ENCODE results near the gene CYB561A3. TPM values are rescaled to one million over a fixed set of nuclear protein-coding genes. Genes with fewer than 3 reads are reported as not detected.

Gene CYB561A3, protein sequence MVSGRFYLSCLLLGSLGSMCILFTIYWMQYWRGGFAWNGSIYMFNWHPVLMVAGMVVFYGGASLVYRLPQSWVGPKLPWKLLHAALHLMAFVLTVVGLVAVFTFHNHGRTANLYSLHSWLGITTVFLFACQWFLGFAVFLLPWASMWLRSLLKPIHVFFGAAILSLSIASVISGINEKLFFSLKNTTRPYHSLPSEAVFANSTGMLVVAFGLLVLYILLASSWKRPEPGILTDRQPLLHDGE
- total RNA-seq = 12.7 TPM

DNA sequence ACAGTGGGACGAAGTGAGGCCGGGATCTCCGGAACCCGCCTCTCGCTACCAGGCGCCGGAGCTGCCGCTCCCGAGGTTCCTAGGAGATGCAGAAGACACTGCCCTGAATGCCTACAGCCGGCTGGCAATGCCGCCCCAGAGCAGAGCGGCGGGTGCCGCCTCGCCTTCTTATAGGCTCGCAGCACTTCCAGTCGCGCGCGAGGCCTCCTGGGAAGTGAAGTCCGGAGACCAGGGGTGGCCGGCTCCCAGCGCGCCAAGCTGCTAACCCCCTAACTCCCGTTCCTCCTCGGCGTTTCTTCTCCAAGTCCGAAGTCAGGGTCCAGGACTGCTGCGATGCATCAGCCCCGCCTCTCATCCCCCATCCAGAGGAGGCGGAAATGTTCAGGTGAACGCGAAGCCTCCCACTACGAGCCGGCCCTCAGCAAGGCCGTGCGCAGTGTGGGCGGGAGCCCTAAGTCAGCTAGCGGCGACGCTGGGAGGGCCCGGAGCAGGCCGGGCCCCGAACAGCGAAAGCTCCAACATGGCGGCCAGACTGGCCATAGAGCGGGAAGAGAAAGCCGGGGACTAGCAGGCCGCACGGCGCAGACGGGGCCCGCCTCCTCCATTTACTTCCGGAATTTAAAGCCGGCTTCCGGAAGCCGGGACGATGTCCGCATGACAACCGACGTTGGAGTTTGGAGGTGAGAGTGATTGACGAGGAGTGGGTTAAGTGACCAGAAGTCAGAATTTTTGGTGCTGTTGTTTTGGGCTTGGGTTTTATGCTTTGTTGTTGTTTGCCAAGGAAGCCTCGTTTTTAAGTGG is at the start of gene CYB561A3, which contains the start of gene TMEM138:
Gene CYB561A3 (minus strand): TSS at position 142 of the 801 bp plus-strand sequence. CDS start 5,169 bp downstream, outside the sequence.
Gene TMEM138 (plus strand): TSS at position 634 of the 801 bp plus-strand sequence. CDS start 2,017 bp downstream, outside the sequence.

DNA sequence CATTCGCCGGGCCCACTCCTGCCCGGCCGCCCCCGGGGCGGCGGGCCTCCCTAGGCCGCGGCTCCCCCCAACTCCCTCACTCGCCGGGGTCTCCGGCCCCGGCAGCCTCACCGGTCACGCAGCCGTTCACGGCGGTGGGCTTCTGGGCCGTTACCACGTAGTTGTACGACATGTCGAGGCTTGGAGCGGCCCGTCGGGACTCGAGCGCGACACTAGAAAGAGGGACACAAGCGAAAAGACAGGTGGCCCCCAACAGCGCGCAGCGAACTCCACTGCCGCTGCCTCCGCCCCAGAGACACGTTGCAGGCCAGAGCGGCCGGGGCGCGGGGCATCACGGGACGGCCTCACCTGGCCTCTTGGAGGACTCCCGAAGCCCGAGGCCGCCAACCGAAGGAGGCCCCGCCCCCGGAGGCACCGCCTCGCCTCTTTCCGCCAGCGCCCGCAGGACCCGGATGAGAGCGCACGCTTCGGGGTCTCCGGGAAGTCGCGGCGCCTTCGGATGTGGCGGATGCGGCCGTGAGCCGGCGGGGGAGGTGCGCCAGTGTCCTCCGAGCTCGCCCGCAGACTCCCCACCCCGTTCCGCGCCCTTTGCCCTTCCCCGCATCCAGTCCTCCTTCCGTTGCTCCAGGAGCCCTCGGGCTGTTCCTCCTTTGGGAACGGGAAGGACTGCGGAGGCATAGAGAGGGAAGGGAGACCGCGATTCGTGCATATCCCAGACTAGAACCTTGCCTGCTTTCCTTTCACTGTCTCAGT is 28.7 kb downstream of the CYB561A3 start, which contains the start of the genes DDB1 and TKFC:
Gene DDB1 (minus strand): TSS at position 309 of the 753 bp plus-strand sequence. CDS start 137 bp downstream, at position 172.
Gene TKFC (plus strand): TSS at position 432 of the 753 bp plus-strand sequence. CDS start 1,501 bp downstream, outside the sequence.

Other genes with a start within 250 kb of the CYB561A3 start
- gene VPS37C, start 200.5 kb downstream of the CYB561A3 start, total RNA-seq = 6.2 TPM
- gene PGA3, start 158.4 kb downstream of the CYB561A3 start, total RNA-seq = not detected
- 0.23 TPM for gene PGA4, start 139.5 kb downstream of the CYB561A3 start, total RNA-seq
- gene PGA5, start 120.7 kb downstream of the CYB561A3 start, total RNA-seq = not detected
- 1.4 TPM for gene VWCE, start 66.6 kb downstream of the CYB561A3 start, total RNA-seq
- gene DDB1, start 28.8 kb downstream of the CYB561A3 start, total RNA-seq = 200 TPM
- gene TKFC, start 28.7 kb downstream of the CYB561A3 start, total RNA-seq = 12.9 TPM
- 26.8 TPM for gene TMEM138, start 492 bp upstream of the CYB561A3 start, total RNA-seq
- gene TMEM216, start 30.7 kb upstream of the CYB561A3 start, total RNA-seq = 14.8 TPM
- gene CPSF7, start 68.1 kb upstream of the CYB561A3 start, total RNA-seq = 31.1 TPM
- gene SDHAF2, start 68.2 kb upstream of the CYB561A3 start, total RNA-seq = 57.7 TPM
- gene LRRC10B, start 146.9 kb upstream of the CYB561A3 start, total RNA-seq = 6.7 TPM
- gene SYT7, start 219.2 kb upstream of the CYB561A3 start, total RNA-seq = 71.5 TPM